Head of caudate nucleus (tissue), 42 donors: ENCODE data around the gene ETFA.

Experiments
- DNase-seq, 42 donors: peaks; one replicate each; pipeline versions ENCODE4 v3.0.0 to v3.0.0-alpha.2; 2020 to 2021; ENCODE audit warnings: mixed read lengths in 7 of 42
- intact Hi-C: fragments of 100-400 bp; cut with DNase I; formaldehyde crosslinking; loops from one replicate; pipeline ENCODE4 v1.15.0; 2022

Gene ETFA

GRCh38 chr15:76190070-76190564 lies 121.2 kb downstream of the ETFA start:
- intact Hi-C loops, result no loop called here
- DNase-seq, result no peak

GRCh38 chr15:76189106-76189505 lies 122.2 kb downstream of the ETFA start:
- intact Hi-C loops, result no loop called here
- no peak for DNase-seq

GRCh38 chr15:76187163-76187562 lies 124.1 kb downstream of the ETFA start:
- DNase-seq, result no peak
- intact Hi-C loops, result no loop called here

GRCh38 chr15:76185716-76186115 lies 125.6 kb downstream of the ETFA start:
- intact Hi-C loops, result no loop called here
- DNase-seq, result no peak

GRCh38 chr15:76184650-76185035 lies 126.6 kb downstream of the ETFA start:
- no peak for DNase-seq
- intact Hi-C loops, result no loop called here

GRCh38 chr15:76183930-76184649 lies 127.2 kb downstream of the ETFA start:
- intact Hi-C loops, result no loop called here

GRCh38 chr15:76181705-76182107 lies 129.6 kb downstream of the ETFA start:
- intact Hi-C loops, result no loop called here

More at GRCh38 chr15:76183930-76184649, 127.2 kb downstream of the ETFA start:
- DNase-seq, result no peak

GRCh38 chr15:76180321-76180720 lies 130.9 kb downstream of the ETFA start:
- DNase-seq, result no peak
- intact Hi-C loops, result no loop called here

More at GRCh38 chr15:76181705-76182107, 129.6 kb downstream of the ETFA start:
- DNase-seq, result peak in 3 of 42 donors; percentile 20 to 53 (median 45)

- intact Hi-C loops, result no loop called here
- no peak for DNase-seq
Measured at GRCh38 chr15:76179023-76179422, 132.2 kb downstream of the ETFA start.

GRCh38 chr15:76178296-76179000 lies 132.8 kb downstream of the ETFA start:
- no peak for DNase-seq
- intact Hi-C loops, result no loop called here

- DNase-seq, result peak in 8 of 42 donors; percentile 25 to 64 (median 40)
- intact Hi-C loops, result no loop called here
Measured at GRCh38 chr15:76177491-76178040, 133.7 kb downstream of the ETFA start.

- intact Hi-C loops, result no loop called here
- no peak for DNase-seq
Measured at GRCh38 chr15:76176487-76177085, 134.7 kb downstream of the ETFA start.

GRCh38 chr15:76176059-76176458 lies 135.2 kb downstream of the ETFA start:
- DNase-seq, result no peak
- intact Hi-C loops, result no loop called here

- DNase-seq, result no peak
- intact Hi-C loops, result no loop called here
Measured at GRCh38 chr15:76175442-76175841, 135.8 kb downstream of the ETFA start.

- DNase-seq, result no peak
- intact Hi-C loops, result no loop called here
Measured at GRCh38 chr15:76174654-76175053, 136.6 kb downstream of the ETFA start.

GRCh38 chr15:76173317-76173834 lies 137.9 kb downstream of the ETFA start:
- DNase-seq, result no peak
- intact Hi-C loops, result no loop called here

- no peak for DNase-seq
- intact Hi-C loops, result no loop called here
Measured at GRCh38 chr15:76172782-76173181, 138.5 kb downstream of the ETFA start.

GRCh38 chr15:76169911-76170800 lies 141.1 kb downstream of the ETFA start:
- DNase-seq, result no peak
- intact Hi-C loops, result no loop called here

GRCh38 chr15:76169018-76169417 lies 142.3 kb downstream of the ETFA start:
- DNase-seq, result peak in 1 of 42 donors; percentile 44
- intact Hi-C loops, result no loop called here
